NCI-H2227 treated with DMSO at 0.1 percent for 48 hours (cell line): Measurements from ENCODE around the gene TMEM156.
A peak's percentile ranks its signal among the peaks of the same experiment; 100 is the strongest.
"Not testable (repeated sequence)": the region's sequence is repeated elsewhere in the genome, so short reads cannot be mapped to it uniquely, and the experiment has no call there.

Source experiments
- DNase-seq: peaks from one replicate; lab custom pipeline; 2025; lab: John Stamatoyannopoulos, UW

The TMEM156 gene

GRCh38 chr4:38957261-38957815, 74.9 kb downstream of the TMEM156 start:
- DNase-seq: no peak

- DNase-seq: no peak
These were observed 76.3 kb downstream of the TMEM156 start for GRCh38 chr4:38955957-38956356.

GRCh38 chr4:38954727-38955126, 77.5 kb downstream of the TMEM156 start:
- peak; percentile 32 for DNase-seq

GRCh38 chr4:38952017-38952416, 80.2 kb downstream of the TMEM156 start:
- no peak for DNase-seq

- DNase-seq: no peak
These were observed 80.6 kb downstream of the TMEM156 start for GRCh38 chr4:38951598-38951997.

GRCh38 chr4:38950734-38951133, 81.5 kb downstream of the TMEM156 start:
- DNase-seq: no peak

GRCh38 chr4:38950159-38950558, 82.0 kb downstream of the TMEM156 start:
- DNase-seq: no peak

GRCh38 chr4:38949411-38950051, 82.7 kb downstream of the TMEM156 start:
- no peak for DNase-seq

GRCh38 chr4:38948551-38948950, 83.7 kb downstream of the TMEM156 start:
- no peak for DNase-seq

- DNase-seq: no peak
These were observed 85.3 kb downstream of the TMEM156 start for GRCh38 chr4:38946919-38947318.

GRCh38 chr4:38944440-38944839, 87.8 kb downstream of the TMEM156 start:
- DNase-seq: no peak

GRCh38 chr4:38943343-38943742, 88.9 kb downstream of the TMEM156 start:
- DNase-seq: no peak

- DNase-seq: not testable (repeated sequence)
These were observed 90.3 kb downstream of the TMEM156 start for GRCh38 chr4:38941906-38942305.

- DNase-seq: no peak
These were observed 91.7 kb downstream of the TMEM156 start for GRCh38 chr4:38940476-38940875.

- no peak for DNase-seq
These were observed 93.0 kb downstream of the TMEM156 start for GRCh38 chr4:38939165-38939564.

- DNase-seq: no peak
These were observed 96.7 kb downstream of the TMEM156 start for GRCh38 chr4:38935391-38936073.

- DNase-seq: no peak
These were observed 101.1 kb downstream of the TMEM156 start for GRCh38 chr4:38931125-38931524.

- peak; percentile 46 for DNase-seq
These were observed 101.5 kb downstream of the TMEM156 start for GRCh38 chr4:38930707-38931106.

GRCh38 chr4:38930204-38930603, 102.0 kb downstream of the TMEM156 start:
- DNase-seq: peak; percentile 46

GRCh38 chr4:38928974-38929373, 103.2 kb downstream of the TMEM156 start:
- DNase-seq: no peak

- no peak for DNase-seq
These were observed 103.6 kb downstream of the TMEM156 start for GRCh38 chr4:38928568-38928967.

GRCh38 chr4:38926896-38927295, 105.3 kb downstream of the TMEM156 start:
- DNase-seq: no peak
